IPS DF 19.7 (cell line): ENCODE data around the gene PHRF1.

ENCODE experiments used
- DNase-seq: peaks from one replicate; pipeline ENCODE4 v3.0.0-alpha.2; 2013; ENCODE audit warnings: low read depth, low spot score

The PHRF1 gene

GRCh38 chr11:556662-557256 is 19.5 kb upstream of the PHRF1 start:
- no peak for DNase-seq

GRCh38 chr11:557328-558132 is 18.7 kb upstream of the PHRF1 start:
- DNase-seq = no peak

- DNase-seq = no peak
These were observed 17.8 kb upstream of the PHRF1 start for GRCh38 chr11:558503-558902.

GRCh38 chr11:559020-559620 is 17.1 kb upstream of the PHRF1 start:
- no peak for DNase-seq

GRCh38 chr11:559712-560304 is 16.5 kb upstream of the PHRF1 start:
- DNase-seq = no peak

GRCh38 chr11:560305-561147 is 15.7 kb upstream of the PHRF1 start, which contains the start of the genes LMNTD2 and RASSF7:
Gene LMNTD2 (minus strand): TSS chr11:560738. CDS start chr11:560716, 22 bp downstream.
Gene RASSF7 (plus strand): TSS chr11:560970. CDS start chr11:561769, 799 bp downstream.
- DNase-seq = no peak

- no peak for DNase-seq
These were observed 14.9 kb upstream of the PHRF1 start for GRCh38 chr11:561148-562003.

- DNase-seq = no peak
These were observed 14.1 kb upstream of the PHRF1 start for GRCh38 chr11:562046-562645.

- no peak for DNase-seq
These were observed 13.0 kb upstream of the PHRF1 start for GRCh38 chr11:563066-563811.

- no peak for DNase-seq
These were observed 12.3 kb upstream of the PHRF1 start for GRCh38 chr11:563812-564578.

GRCh38 chr11:565921-566509 is 10.3 kb upstream of the PHRF1 start:
- no peak for DNase-seq

- DNase-seq = no peak
These were observed 9.2 kb upstream of the PHRF1 start for GRCh38 chr11:567011-567628.

- DNase-seq = no peak
These were observed 8.5 kb upstream of the PHRF1 start for GRCh38 chr11:567629-568292.

- DNase-seq = no peak
These were observed 7.7 kb upstream of the PHRF1 start for GRCh38 chr11:568306-569157.

GRCh38 chr11:569158-569885 is 6.9 kb upstream of the PHRF1 start:
- no peak for DNase-seq

GRCh38 chr11:571802-572185 is 4.5 kb upstream of the PHRF1 start:
- no peak for DNase-seq
